Activated T-cell treated with anti-CD3 and anti-CD28 coated beads, Interleukin-2, amount 50 U/mL, for 48 hours (primary cell): Measurements from ENCODE around the gene SKIL.

Source experiments
- DNase-seq, 2 experiments: peaks; one replicate each; pipeline ENCODE4 v3.0.0-alpha.2; 2020

The SKIL gene

GRCh38 chr3:170441412-170441811, 83.9 kb downstream of the SKIL start:
- no peak for DNase-seq

GRCh38 chr3:170442947-170443346, 85.4 kb downstream of the SKIL start:
- DNase-seq, result no peak

- no peak for DNase-seq
Measured at GRCh38 chr3:170443457-170443856, 85.9 kb downstream of the SKIL start.
